Liver (tissue), 9 donors: ENCODE measurements around the gene PXYLP1. TPM values are rescaled to one million over a fixed set of nuclear protein-coding genes. Genes with fewer than 3 reads are reported as not detected.

Experiments used
- DNase-seq: peaks from one replicate; pipeline ENCODE4 v3.0.0-alpha.2; 2017; ENCODE audit warnings: low spot score
- H3K27ac ChIP-seq, 2 donors: one replicate each; pipeline ENCODE4 v1.7.0; 2013; ENCODE audit warnings: inconsistent platforms in 2 of 2, low read length in 2 of 2, control low read depth in 1 of 2, low read depth in 1 of 2, mild to moderate bottlenecking in 1 of 2
- H3K27me3 ChIP-seq, 4 donors: one replicate each; pipeline versions ENCODE4 v1.6.1 to v1.7.0; 2013; ENCODE audit warnings: low read length in 3 of 4, inconsistent platforms in 1 of 4, mild to moderate bottlenecking in 1 of 4, moderate library complexity in 1 of 4; ENCODE audit not compliant: control insufficient read depth in 4 of 4, insufficient read depth in 4 of 4
- H3K36me3 ChIP-seq, 4 donors: one replicate each; pipeline versions ENCODE4 v1.6.1 to v1.7.0; 2013; ENCODE audit warnings: low read length in 3 of 4, mild to moderate bottlenecking in 3 of 4, low read depth in 1 of 4, moderate library complexity in 1 of 4; ENCODE audit not compliant: control insufficient read depth in 4 of 4, insufficient read depth in 3 of 4
- H3K4me1 ChIP-seq, 4 donors: one replicate each; pipeline versions ENCODE4 v1.6.1 to v1.7.0; 2013; ENCODE audit warnings: low read length in 3 of 4, mild to moderate bottlenecking in 3 of 4, moderate library complexity in 1 of 4; ENCODE audit not compliant: control insufficient read depth in 4 of 4, insufficient read depth in 4 of 4
- H3K4me3 ChIP-seq, 3 donors: one replicate each; pipeline versions ENCODE4 v1.6.1 to v1.7.0; 2013; ENCODE audit warnings: low read length in 3 of 3, control low read depth in 1 of 3, low read depth in 1 of 3, mild to moderate bottlenecking in 1 of 3
- H3K9ac ChIP-seq, 2 donors: one replicate each; pipeline ENCODE4 v1.7.0; 2013; ENCODE audit warnings: low read length in 2 of 2, mild to moderate bottlenecking in 2 of 2, moderate library complexity in 2 of 2, control low read depth in 1 of 2, low read depth in 1 of 2
- H3K9me3 ChIP-seq, 4 donors: one replicate each; pipeline versions ENCODE4 v1.6.1 to v1.7.0; 2013; ENCODE audit warnings: low read length in 3 of 4; ENCODE audit not compliant: control insufficient read depth in 4 of 4
- FOXA1 ChIP-seq: IDR thresholded peaks from 2 replicates; pipeline ENCODE4 v1.6.1; 2016; ENCODE audit warnings: antibody characterized with exemption
- GABPA ChIP-seq, 2 donors: IDR thresholded peaks in 1 of 2; conservative IDR thresholded peaks in 1 of 2; 2 replicates each; pipeline ENCODE4 v1.6.1; 2016; ENCODE audit warnings: antibody characterized with exemption in 2 of 2, mild to moderate bottlenecking in 1 of 2, moderate library complexity in 1 of 2
- HNF4A ChIP-seq, 2 donors: conservative IDR thresholded peaks; 2 replicates each; pipeline ENCODE4 v1.6.1; 2016; ENCODE audit warnings: antibody characterized with exemption in 2 of 2, mild to moderate bottlenecking in 2 of 2
- HNF4G ChIP-seq: IDR thresholded peaks from 2 replicates; pipeline ENCODE4 v1.6.1; 2016; ENCODE audit warnings: antibody characterized with exemption
- JUND ChIP-seq, 2 donors: IDR thresholded peaks; 2 replicates each; pipeline ENCODE4 v1.6.1; 2016; ENCODE audit warnings: antibody characterized with exemption in 2 of 2
- RAD21 ChIP-seq, 2 donors: IDR thresholded peaks; 2 replicates each; pipeline ENCODE4 v1.6.1; 2016; ENCODE audit warnings: antibody characterized with exemption in 2 of 2, mild to moderate bottlenecking in 2 of 2
- SP1 ChIP-seq: IDR thresholded peaks from 2 replicates; pipeline ENCODE4 v1.6.1; 2018; ENCODE audit warnings: antibody characterized with exemption, mild to moderate bottlenecking
- TAF1 ChIP-seq: conservative IDR thresholded peaks from 2 replicates; pipeline ENCODE4 v1.6.1; 2016; ENCODE audit warnings: antibody characterized with exemption, mild to moderate bottlenecking
- YY1 ChIP-seq: IDR thresholded peaks from 2 replicates; pipeline ENCODE4 v1.6.1; 2016; ENCODE audit warnings: antibody characterized with exemption, mild to moderate bottlenecking
- WGBS: extraction: QIAGEN DNeasy Blood & Tissue Kit; methylation state at CpG from one replicate; pipeline ENCODE4 v1.1.7; 2013; 5-methylcytosine and 5-hydroxymethylcytosine counted together
- polyA plus RNA-seq, 2 donors: library from polyadenylated mRNA; stranded (reverse) in 1 of 2; unstranded in 1 of 2; fragments of 200-250 nt in 1 of 2; fragments of >200 nt in 1 of 2; fragmentation: Nextera tagmentation in 1 of 2; extraction: Ambion mirVana in 1 of 2; gene quantifications; one replicate each; pipeline versions ENCODE4 v1.2.1 to v1.2.3, GENCODE V29; 2013 to 2015
- total RNA-seq, 2 donors: library from RNA; depleted of rRNA; stranded (reverse); fragments of >200 nt; gene quantifications; one replicate each; pipeline ENCODE4 v1.2.3, GENCODE V29; 2014
- TF ChIP-seq, protein P1 (sequence below): IDR thresholded peaks from 2 replicates; pipeline ENCODE4 v1.6.1; 2016; ENCODE audit warnings: antibody characterized with exemption
- TF ChIP-seq, protein P2 (sequence below): IDR thresholded peaks from 2 replicates; pipeline ENCODE4 v1.6.1; 2016; ENCODE audit warnings: antibody characterized with exemption
- TF ChIP-seq, protein P3 (sequence below): IDR thresholded peaks from 2 replicates; pipeline ENCODE4 v1.6.1; 2016; ENCODE audit warnings: antibody characterized with exemption, mild to moderate bottlenecking
- donor health status: healthy.
- donor health status: healthy.
- donor health status: healthy.
- donor health status: healthy.
- donor health status: healthy.

The PXYLP1 gene
- total and polyA plus RNA-seq, 4 donors, result 1.1 to 5.3 (median 3.1) TPM

GRCh38 chr3:141271279-141272030 is 39.8 kb downstream of the PXYLP1 start:
- peak; percentile 35 for DNase-seq
- Histone ChIP-seq H3K4me3 (no peak overlapping the region), H3K27me3 (no peaks in the 10 kb centered on the region), H3K9me3 (no peaks in the 10 kb centered on the region), H3K4me1 (peaks cover 0 to 7% (median 3%) of the 10 kb centered on the region in 4 donors), H3K9ac (no peak overlapping the region), H3K36me3 (no peaks in the 10 kb centered on the region), H3K27ac (no peak overlapping the region)
- WGBS, result 77% methylated on average over 4 of the region's 4 CpGs
- TF ChIP-seq HNF4A (conservative IDR thresholded peaks at IDR 0.05), result peak; percentile 11 to 21
- TF ChIP-seq, protein P1, sequence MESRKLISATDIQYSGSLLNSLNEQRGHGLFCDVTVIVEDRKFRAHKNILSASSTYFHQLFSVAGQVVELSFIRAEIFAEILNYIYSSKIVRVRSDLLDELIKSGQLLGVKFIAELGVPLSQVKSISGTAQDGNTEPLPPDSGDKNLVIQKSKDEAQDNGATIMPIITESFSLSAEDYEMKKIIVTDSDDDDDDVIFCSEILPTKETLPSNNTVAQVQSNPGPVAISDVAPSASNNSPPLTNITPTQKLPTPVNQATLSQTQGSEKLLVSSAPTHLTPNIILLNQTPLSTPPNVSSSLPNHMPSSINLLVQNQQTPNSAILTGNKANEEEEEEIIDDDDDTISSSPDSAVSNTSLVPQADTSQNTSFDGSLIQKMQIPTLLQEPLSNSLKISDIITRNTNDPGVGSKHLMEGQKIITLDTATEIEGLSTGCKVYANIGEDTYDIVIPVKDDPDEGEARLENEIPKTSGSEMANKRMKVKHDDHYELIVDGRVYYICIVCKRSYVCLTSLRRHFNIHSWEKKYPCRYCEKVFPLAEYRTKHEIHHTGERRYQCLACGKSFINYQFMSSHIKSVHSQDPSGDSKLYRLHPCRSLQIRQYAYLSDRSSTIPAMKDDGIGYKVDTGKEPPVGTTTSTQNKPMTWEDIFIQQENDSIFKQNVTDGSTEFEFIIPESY, result no peak
- no peak for TF ChIP-seq GABPA (IDR thresholded peaks at IDR 0.05 in 1 of 2, conservative IDR thresholded peaks at IDR 0.05 in 1 of 2)

DNA sequence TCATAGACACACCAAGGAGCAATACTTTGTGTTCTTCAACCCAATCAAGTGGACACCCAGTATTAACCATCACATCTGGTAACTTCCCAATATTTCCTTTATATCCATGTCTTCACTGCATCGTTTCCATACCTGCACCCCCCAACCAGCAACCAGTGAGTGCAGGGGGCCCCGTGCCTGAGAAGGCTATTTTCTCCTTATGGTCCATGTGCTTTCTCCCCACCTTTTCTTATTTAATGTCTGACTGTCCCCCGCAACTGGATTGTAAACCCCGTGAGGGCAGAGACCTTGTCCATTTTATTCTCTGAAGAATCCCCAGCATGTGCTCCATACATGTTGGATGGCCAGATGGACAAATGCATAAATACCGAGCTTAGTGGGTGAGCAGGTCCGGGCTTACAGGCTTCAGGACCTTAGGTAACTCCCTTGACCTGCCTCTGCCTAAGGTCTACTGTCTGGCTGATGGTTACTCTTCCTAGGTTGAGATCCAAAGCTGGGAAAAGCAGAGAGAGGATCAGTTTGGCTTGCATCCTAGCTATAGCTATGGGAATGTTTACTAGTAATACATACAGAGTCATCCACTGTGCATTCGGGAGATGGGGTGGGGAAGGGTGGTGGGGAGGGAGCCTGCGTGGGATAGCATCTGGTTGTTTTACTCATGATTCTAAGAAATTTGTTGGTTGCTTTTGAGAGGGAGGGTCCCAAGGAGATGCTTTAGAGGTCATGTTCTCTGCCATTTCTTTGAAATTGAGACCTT is 41.5 kb downstream of the PXYLP1 start:
- no peaks in the 10 kb centered on the region for H3K27me3 ChIP-seq
- no peaks in the 10 kb centered on the region for H3K36me3 ChIP-seq
- TF ChIP-seq YY1, result no peak
- no peak for TF ChIP-seq SP1
- TF ChIP-seq HNF4A (conservative IDR thresholded peaks at IDR 0.05), result no peak
- no peak for TF ChIP-seq JUND (IDR thresholded peaks at IDR 0.05)
- TF ChIP-seq, protein P2, sequence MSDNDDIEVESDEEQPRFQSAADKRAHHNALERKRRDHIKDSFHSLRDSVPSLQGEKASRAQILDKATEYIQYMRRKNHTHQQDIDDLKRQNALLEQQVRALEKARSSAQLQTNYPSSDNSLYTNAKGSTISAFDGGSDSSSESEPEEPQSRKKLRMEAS, result no peak
- TF ChIP-seq RAD21 (IDR thresholded peaks at IDR 0.05), result no peak
- TF ChIP-seq TAF1, result no peak
- TF ChIP-seq FOXA1, result no peak
- no peak for TF ChIP-seq HNF4G
- TF ChIP-seq, protein P3, sequence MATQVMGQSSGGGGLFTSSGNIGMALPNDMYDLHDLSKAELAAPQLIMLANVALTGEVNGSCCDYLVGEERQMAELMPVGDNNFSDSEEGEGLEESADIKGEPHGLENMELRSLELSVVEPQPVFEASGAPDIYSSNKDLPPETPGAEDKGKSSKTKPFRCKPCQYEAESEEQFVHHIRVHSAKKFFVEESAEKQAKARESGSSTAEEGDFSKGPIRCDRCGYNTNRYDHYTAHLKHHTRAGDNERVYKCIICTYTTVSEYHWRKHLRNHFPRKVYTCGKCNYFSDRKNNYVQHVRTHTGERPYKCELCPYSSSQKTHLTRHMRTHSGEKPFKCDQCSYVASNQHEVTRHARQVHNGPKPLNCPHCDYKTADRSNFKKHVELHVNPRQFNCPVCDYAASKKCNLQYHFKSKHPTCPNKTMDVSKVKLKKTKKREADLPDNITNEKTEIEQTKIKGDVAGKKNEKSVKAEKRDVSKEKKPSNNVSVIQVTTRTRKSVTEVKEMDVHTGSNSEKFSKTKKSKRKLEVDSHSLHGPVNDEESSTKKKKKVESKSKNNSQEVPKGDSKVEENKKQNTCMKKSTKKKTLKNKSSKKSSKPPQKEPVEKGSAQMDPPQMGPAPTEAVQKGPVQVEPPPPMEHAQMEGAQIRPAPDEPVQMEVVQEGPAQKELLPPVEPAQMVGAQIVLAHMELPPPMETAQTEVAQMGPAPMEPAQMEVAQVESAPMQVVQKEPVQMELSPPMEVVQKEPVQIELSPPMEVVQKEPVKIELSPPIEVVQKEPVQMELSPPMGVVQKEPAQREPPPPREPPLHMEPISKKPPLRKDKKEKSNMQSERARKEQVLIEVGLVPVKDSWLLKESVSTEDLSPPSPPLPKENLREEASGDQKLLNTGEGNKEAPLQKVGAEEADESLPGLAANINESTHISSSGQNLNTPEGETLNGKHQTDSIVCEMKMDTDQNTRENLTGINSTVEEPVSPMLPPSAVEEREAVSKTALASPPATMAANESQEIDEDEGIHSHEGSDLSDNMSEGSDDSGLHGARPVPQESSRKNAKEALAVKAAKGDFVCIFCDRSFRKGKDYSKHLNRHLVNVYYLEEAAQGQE, result no peak
- no peak for TF ChIP-seq GABPA (IDR thresholded peaks at IDR 0.05 in 1 of 2, conservative IDR thresholded peaks at IDR 0.05 in 1 of 2)
- TF ChIP-seq, protein P1, result no peak
- no peak overlapping the region for H3K4me3 ChIP-seq
- H3K9me3 ChIP-seq, result no peaks in the 10 kb centered on the region
- H3K4me1 ChIP-seq, result peaks cover 0 to 7% (median 3%) of the 10 kb centered on the region in 4 donors
- no peak overlapping the region for H3K9ac ChIP-seq
- H3K27ac ChIP-seq, result no peak overlapping the region
- WGBS, result 97% methylated on average over 8 of the region's 8 CpGs
- no peak for DNase-seq
